ENCODE measurements around the gene PARVG.
A peak's percentile ranks its signal among the peaks of the same experiment; 100 is the strongest.

Gene PARVG

DNA sequence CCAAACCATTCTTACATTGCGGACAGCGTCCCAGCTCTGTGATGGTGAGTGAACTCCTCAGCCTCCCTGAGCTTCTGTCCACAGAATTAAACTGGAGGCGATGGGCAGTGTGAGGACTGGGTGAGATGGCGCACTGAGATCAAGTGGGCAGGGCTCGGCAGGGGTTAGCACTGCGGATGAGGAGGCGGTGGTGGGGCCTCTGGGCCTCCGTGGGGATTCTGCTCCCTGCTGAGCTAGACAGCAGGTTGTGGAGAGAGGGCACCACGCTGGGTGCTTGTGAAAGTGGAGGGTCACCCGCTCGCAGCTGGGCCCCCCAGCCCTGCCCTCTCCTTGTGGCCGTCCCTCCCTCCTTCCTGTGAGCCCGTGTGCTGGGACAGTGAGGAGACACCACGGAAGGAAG is 25.6 kb upstream of the PARVG start:
- no peak for DNase-seq

GRCh38 chr22:44157916-44158618 is 22.7 kb upstream of the PARVG start:
- no peak for DNase-seq

DNA sequence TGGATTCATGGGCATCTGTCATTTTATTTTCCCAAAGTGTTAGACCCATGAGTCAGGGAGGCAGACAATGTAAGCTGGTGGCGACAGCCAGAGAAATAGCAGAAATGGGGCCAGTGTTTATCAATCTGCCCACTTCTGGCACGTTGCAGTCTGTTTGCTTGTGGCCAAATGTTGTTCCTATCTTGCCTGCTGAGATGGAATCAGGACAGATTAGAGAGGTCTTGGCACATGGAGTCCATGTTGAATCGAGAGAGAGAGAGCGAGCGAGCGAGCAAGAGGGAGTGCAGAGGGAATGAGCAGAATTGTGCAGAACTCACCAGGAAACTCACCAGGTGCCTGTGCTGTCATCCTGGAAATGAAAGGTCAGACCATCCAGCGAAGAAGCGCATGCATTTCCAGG is 21.9 kb upstream of the PARVG start:
- no peak for DNase-seq

GRCh38 chr22:44159221-44159620 is 21.5 kb upstream of the PARVG start:
- no peak for DNase-seq

DNA sequence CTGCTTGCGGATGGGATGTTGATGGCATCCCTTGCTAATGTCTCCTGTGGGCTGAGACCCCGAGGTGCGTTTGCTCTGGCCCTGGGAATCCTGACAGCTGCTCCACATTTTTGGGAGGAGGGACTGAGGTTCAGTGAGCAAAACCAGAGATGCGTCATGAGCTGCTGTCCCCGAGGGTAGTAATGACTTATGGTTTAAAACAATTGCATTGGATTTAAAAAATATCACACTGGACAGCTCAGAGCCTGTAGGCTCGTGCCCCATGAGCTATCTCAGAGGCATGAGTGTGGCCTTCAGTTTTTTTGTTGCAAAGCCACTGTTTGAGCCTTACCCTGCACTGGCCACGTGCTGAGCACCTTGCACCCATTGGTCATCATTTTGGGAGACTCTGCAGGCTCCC is 20.9 kb upstream of the PARVG start:
- no peak for DNase-seq

DNA sequence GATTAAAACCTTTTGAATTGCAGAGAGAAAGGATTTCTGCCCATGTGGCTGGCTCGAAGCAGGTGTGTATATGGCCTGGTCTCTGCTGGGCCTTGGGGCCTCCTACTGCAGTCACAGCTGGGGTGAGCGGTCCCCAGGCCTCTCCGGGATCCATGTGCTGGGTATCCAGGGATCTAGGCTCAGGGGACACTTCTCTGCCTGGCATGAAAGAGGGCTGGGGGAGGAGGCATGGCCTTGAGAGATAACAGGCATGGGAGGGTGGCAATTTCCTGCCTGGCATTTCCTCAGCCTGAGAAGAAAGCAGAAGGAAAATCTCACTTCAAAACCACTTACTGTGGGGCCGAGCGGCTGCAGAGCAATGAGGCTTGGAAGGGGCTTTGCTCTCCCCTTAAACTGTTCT is 20.3 kb upstream of the PARVG start:
- DNase-seq = no peak

- DNase-seq = no peak
These were observed 19.1 kb upstream of the PARVG start for GRCh38 chr22:44161673-44162072.

- no peak for DNase-seq
These were observed 17.8 kb upstream of the PARVG start for GRCh38 chr22:44162960-44163359.

DNA sequence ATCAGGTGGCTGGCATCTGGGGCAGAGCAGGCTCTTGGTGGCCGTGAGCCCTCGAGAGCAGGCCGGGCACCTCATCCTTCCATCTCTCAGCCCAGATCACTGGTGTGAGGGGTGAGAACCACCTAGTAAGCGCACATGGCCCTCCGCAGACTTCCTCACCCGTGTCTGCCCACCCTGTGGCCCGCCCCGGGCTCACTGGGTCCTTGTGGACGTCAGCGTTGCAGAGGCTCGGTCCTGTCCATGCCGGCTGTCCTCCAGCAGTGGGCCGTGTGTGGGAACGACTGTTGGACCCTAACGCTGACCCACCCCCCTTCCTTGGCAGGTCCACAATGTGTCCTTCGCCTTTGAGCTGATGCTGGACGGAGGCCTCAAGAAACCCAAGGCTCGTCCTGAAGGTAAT is 17.2 kb upstream of the PARVG start:
- no peak for DNase-seq

- no peak for DNase-seq
These were observed 16.7 kb upstream of the PARVG start for GRCh38 chr22:44164031-44164430.

DNA sequence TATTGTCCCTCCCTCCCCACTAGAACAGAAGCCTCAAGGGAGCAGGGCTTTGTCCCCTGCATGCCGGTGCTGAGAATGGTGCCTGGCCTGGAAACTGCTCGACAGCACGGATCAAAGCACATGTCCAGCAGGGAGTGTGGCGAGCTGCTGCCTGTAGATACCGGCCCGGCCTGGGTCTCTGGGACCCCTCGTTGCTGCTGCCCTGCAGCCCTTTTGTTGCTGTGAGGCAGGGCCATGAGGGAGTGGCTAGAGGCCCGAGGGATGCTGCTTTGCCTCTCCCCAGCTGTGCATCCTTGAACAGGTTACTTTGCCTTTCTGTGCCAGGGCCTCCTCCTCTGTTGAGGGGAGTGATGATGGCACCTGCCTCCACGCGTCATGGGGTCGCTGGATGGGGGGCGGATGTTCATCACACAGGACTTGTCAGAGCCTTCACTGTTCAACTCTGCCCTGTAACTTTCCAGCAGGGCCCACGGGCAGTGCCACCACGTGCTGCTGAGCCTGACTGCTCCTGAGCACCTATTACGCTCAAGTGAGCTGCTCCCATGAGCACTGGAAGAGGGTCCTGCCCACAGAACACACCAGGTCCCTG is 15.3 kb upstream of the PARVG start:
- DNase-seq = no peak

- no peak for DNase-seq
These were observed 14.0 kb upstream of the PARVG start for GRCh38 chr22:44166498-44167276.

- DNase-seq = no peak
These were observed 13.2 kb upstream of the PARVG start for GRCh38 chr22:44167501-44167900.

DNA sequence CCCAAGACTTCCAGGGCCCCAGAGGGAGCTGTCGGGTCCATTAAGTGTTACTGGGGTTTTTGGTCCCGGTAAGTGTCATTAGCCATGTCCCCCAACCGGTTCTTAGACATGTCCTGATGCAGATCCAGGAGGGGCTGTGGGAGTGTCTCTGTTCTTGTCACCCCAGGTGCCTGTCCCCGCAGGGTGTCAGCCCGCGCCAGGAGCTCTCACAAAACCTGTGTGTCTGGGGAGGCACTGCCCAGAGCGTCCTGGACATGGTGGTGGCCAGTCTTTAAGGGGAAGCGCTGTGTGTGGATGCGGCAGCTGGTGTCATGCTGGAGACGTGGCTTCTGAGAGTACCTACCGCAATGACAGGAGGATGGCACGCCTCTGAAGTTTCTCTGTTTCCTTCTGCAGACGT is 12.5 kb upstream of the PARVG start:
- DNase-seq = no peak

DNA sequence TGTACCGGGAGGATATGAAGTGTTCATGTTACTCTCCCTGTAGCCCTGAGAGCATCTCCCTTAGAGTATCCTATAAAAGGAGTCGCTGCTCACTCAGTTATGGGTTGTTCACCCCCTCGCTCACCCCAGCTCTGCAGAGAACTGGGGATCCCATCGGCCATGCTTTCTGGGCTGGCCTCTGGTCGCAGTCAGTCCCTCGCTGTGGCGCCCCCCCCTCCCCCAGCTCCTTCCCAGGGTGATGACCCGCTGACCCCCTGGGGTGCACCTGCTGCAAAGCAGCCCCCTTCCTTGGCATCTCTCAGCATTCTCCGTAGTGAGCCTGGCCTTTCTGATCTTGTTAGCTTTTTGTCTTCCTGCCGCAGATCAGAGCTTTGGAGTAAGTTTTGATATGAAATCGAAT is 10.3 kb upstream of the PARVG start:
- no peak for DNase-seq

GRCh38 chr22:44171561-44171960 is 9.2 kb upstream of the PARVG start:
- DNase-seq = no peak

DNA sequence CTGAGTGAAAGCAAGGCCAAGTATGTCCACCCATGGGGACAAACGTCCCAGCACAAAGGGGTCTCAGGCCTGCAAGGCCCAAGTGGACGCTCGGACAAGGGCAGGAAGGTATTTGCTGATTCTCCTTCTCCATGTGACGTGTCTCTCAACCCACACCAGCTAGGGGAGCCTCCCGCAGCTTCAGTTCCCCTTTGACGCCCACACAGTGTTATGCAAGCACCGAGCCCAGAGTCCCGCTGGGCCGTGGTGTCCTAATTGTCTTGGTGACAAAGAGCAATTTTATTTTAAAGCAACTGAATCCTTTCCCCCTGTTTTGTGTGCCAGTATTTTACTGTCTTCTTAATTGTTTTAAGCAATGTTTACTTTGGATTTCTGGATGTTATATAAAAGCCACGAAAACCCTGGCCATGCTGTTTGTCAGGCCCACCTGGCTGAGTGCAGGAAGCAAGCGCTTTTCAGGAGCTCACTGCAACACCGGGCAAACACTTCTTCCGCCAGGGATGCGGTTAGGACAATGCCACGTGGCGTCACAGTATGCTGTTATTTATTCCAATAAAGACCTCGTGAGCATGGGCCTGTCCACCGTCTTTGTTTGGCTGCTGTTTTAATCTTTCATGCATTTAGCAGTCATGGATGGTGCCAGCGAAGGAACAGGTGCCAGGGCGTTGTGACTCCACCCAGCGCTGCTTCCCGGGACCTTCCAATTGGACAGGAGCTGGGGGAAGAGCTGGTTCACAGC is 8.2 kb upstream of the PARVG start:
- DNase-seq = peak; percentile 40 to 68

GRCh38 chr22:44173154-44173553 is 7.6 kb upstream of the PARVG start:
- DNase-seq = no peak

DNA sequence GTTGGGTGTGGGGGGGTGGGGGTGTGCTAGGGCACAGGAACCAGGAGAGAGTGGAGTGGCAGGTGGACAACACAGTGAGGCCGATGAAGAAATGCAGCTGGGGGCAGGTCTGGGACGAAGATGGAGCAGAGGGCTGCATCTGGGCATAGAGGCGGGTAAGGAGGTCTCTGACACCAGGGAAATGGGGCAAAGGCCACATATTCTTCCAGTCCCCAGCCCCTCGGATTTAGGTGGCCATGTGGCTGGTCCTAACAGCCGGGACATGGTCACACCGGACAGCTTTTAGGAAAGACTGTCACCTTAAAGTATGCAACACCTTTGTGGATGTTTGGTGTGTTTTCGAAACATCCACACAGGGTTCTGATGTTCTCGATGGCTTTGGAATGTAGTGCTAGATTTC is 5.0 kb upstream of the PARVG start:
- DNase-seq = no peak

- no peak for DNase-seq
These were observed 1.3 kb upstream of the PARVG start for GRCh38 chr22:44179196-44179988.

GRCh38 chr22:44179989-44180705 is 578 bp upstream of the PARVG start:
- no peak for DNase-seq

Measured in SHP77 (cell line).